HCT116 (cell line): ENCODE results near the gene BDNF. TPM values are rescaled to one million over a fixed set of nuclear protein-coding genes. Genes with fewer than 3 reads are reported as not detected.

Source experiments
- ATAC-seq: fragments of 200-7000 bp; cut with Tn5 transposase; 2 replicates; pipeline ENCODE4 v1.9.1; 2020; ENCODE audit warnings: mild to moderate bottlenecking, moderate library complexity
- BruUV-seq: library from RNA; stranded (reverse); fragments of 400-500 nt; replicated peaks from 2 replicates; lab custom pipeline; 2021; lab: Mats Ljungman, UMichigan
- CTCF ChIA-PET: fragments of 300-600 bp; sonication (Branson Sonifier 250); formaldehyde crosslinking; loops from one replicate; lab custom pipeline; 2021; ENCODE audit warnings: antibody characterized with exemption; lab: Charles Lee
- POLR2A ChIA-PET: fragments of 300-600, 350-600 bp; sonication (Branson Sonifier 250); formaldehyde crosslinking; loops from one replicate; lab custom pipeline; 2021; ENCODE audit warnings: antibody characterized with exemption; lab: Charles Lee
- RAD21 ChIA-PET, 2 experiments: fragments of 300-600 bp; sonication (Branson Sonifier 250); formaldehyde crosslinking; loops; one replicate each; lab custom pipeline; 2023; ENCODE audit warnings: low total read pairs in 2 of 2; ENCODE audit not compliant: uncharacterized antibody in 2 of 2, unreplicated experiment in 2 of 2, low non-redundant PET in 1 of 2; lab: Charles Lee
- DNase-seq: peaks from one replicate; pipeline ENCODE4 v3.0.0-alpha.2; 2010; ENCODE audit warnings: low read depth, low spot score
- H2AFZ ChIP-seq: fragments of 200-600 bp; shearing (Covaris generic), sonication (generic); 2 replicates; pipeline ENCODE4 v1.6.1; 2017; ENCODE audit warnings: low read depth, mixed run types, mixed read lengths, antibody characterized with exemption, low read length; ENCODE audit not compliant: poor library complexity, severe bottlenecking
- H3K27ac ChIP-seq: 2 replicates; pipeline ENCODE4 v1.5.1; 2012; ENCODE audit warnings: low read depth, low read length
- H3K27me3 ChIP-seq: fragments of 200-600 bp; sonication (generic); 2 replicates; pipeline ENCODE4 v1.6.1; 2016; ENCODE audit warnings: mixed run types, low read length, mixed read lengths; ENCODE audit not compliant: insufficient read depth
- H3K36me3 ChIP-seq, 2 experiments: fragments of 200-500 bp in 1 of 2; fragments of 200-600 bp in 1 of 2; sonication (Bioruptor generic) in 1 of 2; sonication (generic) in 1 of 2; 2 replicates each; pipeline versions ENCODE4 v1.5.1 to v1.6.1; 2014 to 2016; ENCODE audit warnings: low read length in 2 of 2, inconsistent platforms in 1 of 2, mixed read lengths in 1 of 2, mixed run types in 1 of 2; ENCODE audit not compliant: insufficient read depth in 2 of 2, control insufficient read depth in 1 of 2
- H3K4me1 ChIP-seq, 2 experiments: fragments of 200-600 bp in 1 of 2; sonication (generic) in 1 of 2; 2 replicates each; pipeline versions ENCODE4 v1.5.1 to v1.6.1; 2012 to 2017; ENCODE audit warnings: low read length in 2 of 2, inconsistent platforms in 1 of 2, mild to moderate bottlenecking in 1 of 2, mixed read lengths in 1 of 2, mixed run types in 1 of 2, moderate library complexity in 1 of 2; ENCODE audit not compliant: insufficient read depth in 2 of 2, control insufficient read depth in 1 of 2
- H3K4me2 ChIP-seq: fragments of 200-600 bp; sonication (generic); 2 replicates; pipeline ENCODE4 v1.6.1; 2017; ENCODE audit warnings: mixed run types, low read length, mixed read lengths
- H3K4me3 ChIP-seq, 2 experiments: fragments of 200-600 bp in 1 of 2; sonication (generic) in 1 of 2; replicated peaks in 1 of 2; 2 replicates each; pipeline ENCODE4 v1.5.1; 2011 to 2016; ENCODE audit warnings: low read length in 2 of 2, control low read depth in 1 of 2, low read depth in 1 of 2, mild to moderate bottlenecking in 1 of 2, mixed read lengths in 1 of 2, mixed run types in 1 of 2
- H3K79me2 ChIP-seq: fragments of 200-600 bp; sonication (generic); 2 replicates; pipeline ENCODE4 v1.6.1; 2017; ENCODE audit warnings: mild to moderate bottlenecking, mixed run types, low read length, moderate library complexity, mixed read lengths; ENCODE audit not compliant: insufficient read depth
- H3K9ac ChIP-seq: fragments of 200-600 bp; sonication (generic); 2 replicates; pipeline ENCODE4 v1.6.1; 2016; ENCODE audit warnings: low read length, mixed read lengths
- H3K9me2 ChIP-seq: fragments of 200-600 bp; sonication (generic), shearing (Covaris generic); 2 replicates; pipeline ENCODE4 v1.6.1; 2017; ENCODE audit warnings: mixed run types, mild to moderate bottlenecking, moderate library complexity; ENCODE audit not compliant: insufficient read depth
- H3K9me3 ChIP-seq, 2 experiments: fragments of 200-500 bp in 1 of 2; fragments of 200-600 bp in 1 of 2; sonication (Bioruptor generic) in 1 of 2; sonication (generic) in 1 of 2; 2 replicates each; pipeline ENCODE4 v1.6.1; 2014 to 2017; ENCODE audit warnings: low read length in 2 of 2, mixed read lengths in 2 of 2, inconsistent platforms in 1 of 2, low read depth in 1 of 2, mild to moderate bottlenecking in 1 of 2, mixed run types in 1 of 2, moderate library complexity in 1 of 2; ENCODE audit not compliant: control insufficient read depth in 1 of 2, insufficient read depth in 1 of 2
- H4K20me1 ChIP-seq: fragments of 200-600 bp; sonication (generic), shearing (Covaris generic); 2 replicates; pipeline ENCODE4 v1.6.1; 2017; ENCODE audit warnings: mixed run types, mild to moderate bottlenecking, moderate library complexity; ENCODE audit not compliant: insufficient read depth
- ATF3 ChIP-seq: IDR thresholded peaks from 2 replicates; pipeline ENCODE4 v1.6.1; 2012
- CBX3 ChIP-seq: IDR thresholded peaks from 2 replicates; pipeline ENCODE4 v1.6.1; 2012; ENCODE audit warnings: low read depth
- CEBPB ChIP-seq: IDR thresholded peaks from 2 replicates; pipeline ENCODE4 v1.6.1; 2012; ENCODE audit warnings: low read depth
- CTCF ChIP-seq, 3 experiments: fragments of 200-600 bp in 1 of 3; sonication (generic) in 1 of 3; IDR thresholded peaks in 2 of 3; conservative IDR thresholded peaks in 1 of 3; 2 replicates each; pipeline ENCODE4 v1.5.1; 2012 to 2017; ENCODE audit warnings: low read depth in 2 of 3, low read length in 2 of 3, antibody characterized with exemption in 1 of 3, borderline replicate concordance in 1 of 3, control low read depth in 1 of 3, mild to moderate bottlenecking in 1 of 3, mixed read lengths in 1 of 3, mixed run types in 1 of 3, moderate library complexity in 1 of 3; ENCODE audit not compliant: insufficient read depth in 1 of 3
- EGR1 ChIP-seq: IDR thresholded peaks from 2 replicates; pipeline ENCODE4 v1.6.1; 2012; ENCODE audit warnings: low read depth
- ELF1 ChIP-seq: IDR thresholded peaks from 2 replicates; pipeline ENCODE4 v1.6.1; 2012; ENCODE audit warnings: low read depth, borderline replicate concordance
- EZH2 ChIP-seq: fragments of 200-600 bp; sonication (generic); IDR thresholded peaks from 2 replicates; pipeline ENCODE4 v1.6.1; 2017; ENCODE audit warnings: antibody characterized with exemption, mixed run types
- FOSL1 ChIP-seq: IDR thresholded peaks from 2 replicates; pipeline ENCODE4 v1.6.1; 2012; ENCODE audit warnings: low read depth
- MAX ChIP-seq: IDR thresholded peaks from 2 replicates; pipeline ENCODE4 v1.6.1; 2012
- POLR2A ChIP-seq: IDR thresholded peaks from 2 replicates; pipeline ENCODE4 v1.7.0; 2011; ENCODE audit warnings: borderline replicate concordance; ENCODE audit not compliant: insufficient read depth, insufficient read length; ENCODE audit errors: extremely low read depth
- POLR2AphosphoS5 ChIP-seq: IDR thresholded peaks from 2 replicates; pipeline ENCODE4 v1.6.1; 2011; ENCODE audit warnings: mild to moderate bottlenecking, low read depth, low read length, moderate library complexity
- RAD21 ChIP-seq: IDR thresholded peaks from 2 replicates; pipeline ENCODE4 v1.6.1; 2012; ENCODE audit warnings: low read depth, mild to moderate bottlenecking
- REST ChIP-seq: IDR thresholded peaks from 2 replicates; pipeline ENCODE4 v1.6.1; 2012; ENCODE audit warnings: low read depth
- SIN3A ChIP-seq: IDR thresholded peaks from 2 replicates; pipeline ENCODE4 v1.6.1; 2012; ENCODE audit warnings: low read depth
- SP1 ChIP-seq: IDR thresholded peaks from 2 replicates; pipeline ENCODE4 v1.6.1; 2012; ENCODE audit warnings: low read depth
- TCF7L2 ChIP-seq: IDR thresholded peaks from 2 replicates; pipeline ENCODE4 v1.7.0; 2011; ENCODE audit warnings: borderline replicate concordance, inconsistent platforms; ENCODE audit not compliant: insufficient read depth, insufficient read length; ENCODE audit errors: extremely low read depth
- ZBTB33 ChIP-seq: IDR thresholded peaks from 2 replicates; pipeline ENCODE4 v1.6.1; 2011; ENCODE audit warnings: mild to moderate bottlenecking, low read length, moderate library complexity; ENCODE audit not compliant: insufficient replicate concordance; ENCODE audit errors: extremely low read depth
- ZFX ChIP-seq: fragments of 450-650 bp; IDR thresholded peaks from 2 replicates; pipeline ENCODE4 v1.6.1; 2017
- intact Hi-C: fragments of 100-400 bp; cut with micrococcal nuclease; formaldehyde crosslinking; loops from 2 replicates; pipeline ENCODE4 v1.10.0; 2022
- total RNA-seq: library from RNA; stranded (reverse); gene quantifications from one replicate; pipeline ENCODE4 v1.2.1, GENCODE V29; 2021; ENCODE audit not compliant: unreplicated experiment

BDNF gene
- total RNA-seq, 1 experiment from 2014 or later = 22.0 TPM

GRCh38 chr11:27610946-27611345 is 89.3 kb downstream of the BDNF start:
- no peaks in the 10 kb centered on the region for H3K4me1 ChIP-seq
- no peak for ATAC-seq
- CTCF ChIA-PET = no interaction called here

More at GRCh38 chr11:27610946-27611345, 89.3 kb downstream of the BDNF start:
- Histone ChIP-seq H3K9ac (no peak overlapping the region), H2AFZ (no peak overlapping the region), H3K27me3 (no peaks in the 10 kb centered on the region), H3K9me2 (no peaks in the 10 kb centered on the region), H3K4me2 (no peak overlapping the region), H3K4me3 (no peak overlapping the region), H3K27ac (no peak overlapping the region), H3K79me2 (no peaks in the 10 kb centered on the region), H3K9me3 (no peaks in the 10 kb centered on the region), H4K20me1 (no peaks in the 10 kb centered on the region), H3K36me3 (no peaks in the 10 kb centered on the region)
- POLR2A ChIA-PET = no interaction called here
- intact Hi-C loops = no loop called here
- RAD21 ChIA-PET = no interaction called here
- no peak for TF ChIP-seq CBX3
- no peak for TF ChIP-seq REST
- no peak for TF ChIP-seq ZBTB33
- no peak for TF ChIP-seq ZFX
- no peak for TF ChIP-seq ELF1
- TF ChIP-seq RAD21 = no peak
- no peak for TF ChIP-seq SIN3A
- no peak for TF ChIP-seq TCF7L2
- TF ChIP-seq SP1 = no peak
- TF ChIP-seq FOSL1 = no peak
- TF ChIP-seq MAX = no peak
- no peak for TF ChIP-seq EGR1
- no peak for TF ChIP-seq CEBPB
- no peak for TF ChIP-seq POLR2AphosphoS5
- no peak for TF ChIP-seq CTCF (IDR thresholded peaks at IDR 0.05 in 2 of 3, conservative IDR thresholded peaks at IDR 0.05 in 1 of 3; ENCODE audit: borderline replicate concordance in 1 of 3, insufficient read depth in 1 of 3, low read depth in 2 of 3, low read length in 2 of 3)
- TF ChIP-seq ATF3 = no peak
- TF ChIP-seq EZH2 = no peak
- TF ChIP-seq POLR2A = no peak
- no peak for DNase-seq
- BruUV-seq = no TSS peak
